Keratinocyte (primary cell): ENCODE results near the gene HPSE. TPM values are rescaled to one million over a fixed set of nuclear protein-coding genes. Genes with fewer than 3 reads are reported as not detected.
A peak's percentile ranks its signal among the peaks of the same experiment; 100 is the strongest.

Experiments
- DNase-seq: peaks from one replicate; pipeline ENCODE4 v3.0.0-alpha.2; 2011; ENCODE audit warnings: low read depth, missing footprints, low spot score
- FAIRE-seq: peaks from 2 replicates; lab custom pipeline; 2011; peaks lifted over from hg19 to GRCh38; lab: Jason Lieb, UNC
- H2AFZ ChIP-seq: 2 replicates; pipeline ENCODE4 v1.6.0; 2012; ENCODE audit warnings: low read length, control low read depth, inconsistent platforms; ENCODE audit not compliant: control insufficient read depth
- H3K27ac ChIP-seq: 2 replicates; pipeline ENCODE4 v1.5.1; 2011; ENCODE audit warnings: low read length; ENCODE audit not compliant: control insufficient read depth, insufficient read depth
- H3K27me3 ChIP-seq: 3 replicates; pipeline ENCODE4 v1.6.0; 2011; ENCODE audit warnings: low read length; ENCODE audit not compliant: control insufficient read depth, insufficient read depth; ENCODE audit errors: extremely low read depth
- H3K36me3 ChIP-seq, 2 experiments: 2 replicates in 1 of 2; 3 replicates in 1 of 2; pipeline ENCODE4 v1.5.1; 2011; ENCODE audit warnings: low read length in 2 of 2, mild to moderate bottlenecking in 1 of 2; ENCODE audit not compliant: control insufficient read depth in 2 of 2, insufficient read depth in 2 of 2; ENCODE audit errors: extremely low read depth in 1 of 2
- H3K4me1 ChIP-seq: 3 replicates; pipeline ENCODE4 v1.5.1; 2011; ENCODE audit warnings: low read length; ENCODE audit not compliant: control insufficient read depth, insufficient read depth; ENCODE audit errors: extremely low read depth
- H3K4me2 ChIP-seq: 3 replicates; pipeline ENCODE4 v1.6.0; 2011; ENCODE audit warnings: low read depth, low read length; ENCODE audit not compliant: control insufficient read depth, insufficient read depth; ENCODE audit errors: extremely low read depth
- H3K4me3 ChIP-seq, 3 experiments: fragments of 200-600 bp in 1 of 3; sonication (generic) in 1 of 3; 2 replicates in 2 of 3; 3 replicates in 1 of 3; pipeline ENCODE4 v1.5.1; 2011 to 2016; ENCODE audit warnings: low read length in 3 of 3, mild to moderate bottlenecking in 3 of 3, control low read depth in 2 of 3, inconsistent platforms in 1 of 3, low read depth in 1 of 3, mixed read lengths in 1 of 3, mixed run types in 1 of 3, moderate library complexity in 1 of 3; ENCODE audit not compliant: control insufficient read depth in 2 of 3, insufficient read depth in 2 of 3; ENCODE audit errors: extremely low read depth in 1 of 3
- H3K79me2 ChIP-seq: 2 replicates; pipeline ENCODE4 v1.6.0; 2012; ENCODE audit warnings: low read length; ENCODE audit not compliant: control insufficient read depth, insufficient read depth
- H3K9ac ChIP-seq: 3 replicates; pipeline ENCODE4 v1.6.0; 2011; ENCODE audit warnings: low read length; ENCODE audit not compliant: control insufficient read depth, insufficient read depth; ENCODE audit errors: extremely low read depth
- H3K9me1 ChIP-seq: 3 replicates; pipeline ENCODE4 v1.6.0; 2011; ENCODE audit warnings: low read length; ENCODE audit not compliant: control insufficient read depth, insufficient read depth; ENCODE audit errors: extremely low read depth
- H3K9me3 ChIP-seq: 2 replicates; pipeline ENCODE4 v1.5.1; 2012; ENCODE audit warnings: low read depth, low read length; ENCODE audit not compliant: control insufficient read depth
- H4K20me1 ChIP-seq: 3 replicates; pipeline ENCODE4 v1.6.0; 2011; ENCODE audit warnings: low read length; ENCODE audit not compliant: control insufficient read depth, insufficient read depth; ENCODE audit errors: extremely low read depth
- CTCF ChIP-seq, 3 experiments: IDR thresholded peaks in 1 of 3; conservative IDR thresholded peaks in 1 of 3; optimal IDR thresholded peaks in 1 of 3; 2 replicates in 2 of 3; 3 replicates in 1 of 3; pipeline versions ENCODE3 to v1.5.1; 2011; ENCODE audit warnings: low read length in 3 of 3, mild to moderate bottlenecking in 3 of 3, moderate library complexity in 2 of 3, control low read depth in 1 of 3, inconsistent platforms in 1 of 3; ENCODE audit not compliant: insufficient read depth in 2 of 3; ENCODE audit errors: extremely low read depth in 1 of 3
- EZH2 ChIP-seq: IDR thresholded peaks from one replicate; pipeline ENCODE4 v1.6.1; 2012; ENCODE audit warnings: inconsistent platforms, mild to moderate bottlenecking, low read length, moderate library complexity
- dilution Hi-C: fragments of 300-500 bp; cut with MboI; formaldehyde crosslinking; loops from one replicate; pipeline ENCODE4 v1.7.0; 2020; ENCODE audit warnings: low sequenced_read_pairs; ENCODE audit not compliant: extremely low pct_ligation_motif_present
- polyA plus RNA-seq, 5 experiments: library from polyadenylated mRNA; depleted of rRNA in 3 of 5; stranded (reverse) in 3 of 5; stranded (forward) in 1 of 5; unstranded in 1 of 5; fragments of >200 nt; gene quantifications; 1 replicate in 1 of 5; 2 replicates in 3 of 5; 3 replicates in 1 of 5; pipeline versions ENCODE4 v1.2.1 to v1.2.3, GENCODE V29; 2011 to 2012; ENCODE audit warnings: missing spikeins in 2 of 5, low read depth in 1 of 5, low replicate concordance in 1 of 5

Gene HPSE
- polyA plus RNA-seq, 1 donor (not counting 4 experiments of a cell fraction or from before 2014, with no cell fraction given) = 5.7 TPM

GRCh38 chr4:83329521-83330110 is 5.0 kb downstream of the HPSE start:
- FAIRE-seq (peak; percentile 69), DNase-seq (no peak)

GRCh38 chr4:83328521-83329187 is 6.0 kb downstream of the HPSE start:
- Histone ChIP-seq H3K4me3 (no peak overlapping the region), H3K4me1 (peaks cover 11% of the 10 kb centered on the region), H3K9me3 (no peaks in the 10 kb centered on the region), H3K27me3 (no peaks in the 10 kb centered on the region), H3K36me3 (peaks cover 0 to 3% of the 10 kb centered on the region in 2 experiments), H3K4me2 (no peak overlapping the region), H3K79me2 (no peaks in the 10 kb centered on the region), H3K27ac (no peak overlapping the region), H4K20me1 (no peaks in the 10 kb centered on the region), H3K9me1 (peaks cover 2% of the 10 kb centered on the region), H2AFZ (no peak overlapping the region), H3K9ac (no peak overlapping the region)
- DNase-seq (no peak), FAIRE-seq (no peak)
- TF ChIP-seq CTCF (optimal IDR thresholded peaks at IDR 0.05 in 1 of 3, IDR thresholded peaks at IDR 0.05 in 1 of 3, conservative IDR thresholded peaks at IDR 0.05 in 1 of 3; ENCODE audit: extremely low read depth in 1 of 3, insufficient read depth in 2 of 3, low read length in 3 of 3) (peak in 1 of 3 experiments; percentile 29), EZH2 (no peak)
- dilution Hi-C loops = no loop called here

More at GRCh38 chr4:83329521-83330110, 5.0 kb downstream of the HPSE start:
- H3K9me1 ChIP-seq = peaks cover 2% of the 10 kb centered on the region
- TF ChIP-seq CTCF (optimal IDR thresholded peaks at IDR 0.05 in 1 of 3, IDR thresholded peaks at IDR 0.05 in 1 of 3, conservative IDR thresholded peaks at IDR 0.05 in 1 of 3; ENCODE audit: extremely low read depth in 1 of 3, insufficient read depth in 2 of 3, low read length in 3 of 3) = no peak
- TF ChIP-seq EZH2 = no peak
- no peak overlapping the region for H2AFZ ChIP-seq
- peaks cover 17% of the 10 kb centered on the region for H3K4me1 ChIP-seq
- H3K4me3 ChIP-seq = no peak overlapping the region
- dilution Hi-C loops = no loop called here
- peaks cover 0 to 3% of the 10 kb centered on the region in 2 experiments for H3K36me3 ChIP-seq
- no peak overlapping the region for H3K27ac ChIP-seq
- H3K9me3 ChIP-seq = no peaks in the 10 kb centered on the region
- H3K27me3 ChIP-seq = no peaks in the 10 kb centered on the region
- peak overlapping the region; percentile 50 for H3K4me2 ChIP-seq
- H4K20me1 ChIP-seq = no peaks in the 10 kb centered on the region
- no peaks in the 10 kb centered on the region for H3K79me2 ChIP-seq
- H3K9ac ChIP-seq = no peak overlapping the region
